Superior temporal gyrus (tissue), 1 donor: Measurements from ENCODE around the gene NPRL2.
"Not testable (repeated sequence)": the region's sequence is repeated elsewhere in the genome, so short reads cannot be mapped to it uniquely, and the experiment has no call there.

ENCODE experiments used
- DNase-seq: peaks from one replicate; pipeline ENCODE4 v3.0.0-alpha.2; 2016; ENCODE audit errors: extremely low spot score

The NPRL2 gene

GRCh38 chr3:50314342-50314741 is 36.2 kb downstream of the NPRL2 start:
- no peak for DNase-seq

- DNase-seq = not testable (repeated sequence)
These were observed 38.5 kb downstream of the NPRL2 start for GRCh38 chr3:50312041-50312440.

DNA sequence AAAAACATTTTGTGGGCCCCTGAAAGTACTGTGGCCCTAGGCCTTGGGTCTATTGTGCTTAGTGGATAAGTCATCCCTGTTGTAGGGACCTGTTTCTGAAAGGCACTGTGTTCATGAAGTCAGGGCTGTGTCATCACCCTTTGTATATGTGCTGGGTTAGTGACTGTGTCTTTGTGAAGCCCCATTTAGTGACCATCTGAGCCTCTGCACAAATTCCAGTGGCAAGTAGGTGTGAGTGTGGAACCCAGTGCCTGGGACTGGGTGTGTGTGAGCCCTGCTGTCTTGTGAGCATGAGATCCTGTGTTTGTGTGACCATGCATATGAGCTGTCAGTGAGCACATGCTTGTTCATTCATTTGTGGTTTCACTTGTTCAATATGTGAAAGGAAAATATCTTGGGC is 46.0 kb downstream of the NPRL2 start:
- no peak for DNase-seq

DNA sequence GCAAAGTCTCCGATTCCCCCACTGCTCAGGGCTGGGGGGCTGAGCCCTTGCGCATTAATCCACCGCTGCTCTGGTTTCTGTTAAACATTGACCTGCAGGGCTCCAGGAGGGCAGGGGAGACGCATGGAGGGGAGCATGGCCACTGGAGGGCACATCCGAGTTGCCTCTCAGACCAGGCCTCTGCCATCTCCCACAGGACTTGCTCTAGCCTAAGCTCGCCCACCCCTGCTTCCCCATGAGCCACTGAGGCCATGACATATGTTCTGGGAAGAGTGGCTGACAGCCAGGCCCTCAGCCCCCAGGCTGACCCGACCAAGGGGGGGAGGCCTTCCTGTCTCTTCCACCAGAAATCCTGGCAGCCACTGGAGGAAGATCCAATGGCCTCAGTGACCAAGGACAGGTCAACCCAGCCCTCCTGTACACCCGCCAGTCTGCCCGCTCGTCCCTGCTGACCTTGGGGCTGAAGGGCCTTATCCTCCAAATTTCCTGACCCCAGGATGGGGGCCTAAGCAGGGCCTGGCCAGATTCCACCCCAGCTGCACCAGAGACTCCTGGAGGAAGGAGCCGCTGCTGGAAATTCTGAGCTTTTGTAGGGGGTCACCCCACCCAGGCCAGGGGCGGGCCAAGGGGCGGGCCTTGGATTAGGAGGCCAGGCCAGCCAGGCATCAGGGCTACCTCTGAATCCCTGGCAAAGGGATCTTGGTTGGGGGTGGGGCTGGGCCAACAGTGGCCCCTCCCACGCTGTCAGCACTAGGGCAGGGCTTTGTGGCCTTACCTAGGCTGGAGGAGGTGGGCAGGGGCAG is 47.4 kb downstream of the NPRL2 start, which contains the start of gene HYAL1:
Gene HYAL1, minus strand, starts transcription at position 562 of the 803 bp plus-strand sequence. CDS start 618 bp downstream, outside the sequence.
- DNase-seq = no peak

DNA sequence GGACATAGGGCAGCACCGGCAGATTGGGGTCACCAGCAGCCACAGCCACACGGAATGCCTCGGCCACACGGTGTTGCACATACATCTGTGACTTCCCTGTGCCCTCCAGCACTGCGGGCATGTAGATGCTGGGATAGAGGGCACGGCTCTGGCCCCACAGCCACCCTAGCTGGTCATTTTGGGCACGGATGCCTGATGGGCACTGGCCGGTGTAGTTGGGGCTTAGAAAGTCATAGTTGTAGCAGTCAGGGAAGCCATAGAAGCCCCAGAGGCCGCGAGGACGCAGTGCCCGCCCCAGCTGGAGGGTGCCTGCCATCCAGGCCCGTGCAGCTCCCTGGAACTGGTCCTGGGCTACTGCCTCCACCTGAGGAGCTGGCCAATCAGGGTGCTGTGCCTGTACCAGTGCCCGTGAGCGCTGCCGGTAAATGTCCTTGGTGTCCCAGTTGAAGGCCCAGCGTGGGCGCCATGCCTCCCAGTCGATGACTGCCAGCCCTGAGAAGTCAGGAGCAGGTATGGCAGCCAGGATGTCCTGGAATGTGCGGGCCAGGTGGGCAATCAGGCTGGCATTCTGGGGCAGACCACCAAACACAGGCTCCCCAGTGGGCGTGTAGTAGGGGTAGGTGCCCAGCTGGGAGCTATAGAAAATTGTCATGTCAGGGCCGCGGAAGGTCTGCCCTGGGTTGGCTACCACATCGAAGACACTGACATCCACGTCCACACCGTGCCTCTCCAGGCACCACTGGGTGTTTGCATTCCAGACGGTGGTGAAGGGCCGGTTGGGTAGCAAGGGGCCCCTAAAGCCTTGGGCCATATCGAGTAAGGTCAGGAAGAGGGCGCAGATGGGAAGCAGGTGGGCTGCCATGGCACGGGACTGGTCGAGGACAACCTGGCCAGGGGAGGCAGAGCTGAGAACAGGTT is 48.2 kb downstream of the NPRL2 start:
- no peak for DNase-seq

DNA sequence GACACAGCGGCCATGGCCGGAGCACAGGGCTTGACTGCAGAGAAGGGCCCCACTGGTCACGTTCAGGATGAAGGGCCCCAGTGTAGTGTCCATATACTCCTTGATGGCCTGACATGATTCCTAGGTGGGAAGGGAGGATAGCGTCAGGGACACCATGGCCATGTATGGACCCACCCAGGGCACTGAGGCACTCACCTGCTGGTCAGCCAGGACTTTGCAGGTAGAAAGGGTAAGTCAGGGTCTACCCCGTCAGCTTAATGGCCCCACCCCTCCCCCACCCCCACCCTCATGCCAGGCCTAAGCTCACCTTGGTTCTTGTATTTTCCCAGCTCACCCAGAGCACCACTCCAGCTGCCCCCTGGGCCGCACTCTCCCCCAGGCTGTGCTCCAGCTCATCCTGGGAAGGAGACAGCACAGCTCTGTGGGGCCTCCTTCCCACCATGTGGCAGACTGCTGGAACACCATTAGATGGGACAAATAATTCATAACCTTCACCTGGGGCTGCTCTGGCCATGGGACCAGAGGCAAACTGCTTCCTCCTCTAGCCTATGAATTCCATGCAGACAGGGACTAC is 49.8 kb downstream of the NPRL2 start:
- DNase-seq = no peak

DNA sequence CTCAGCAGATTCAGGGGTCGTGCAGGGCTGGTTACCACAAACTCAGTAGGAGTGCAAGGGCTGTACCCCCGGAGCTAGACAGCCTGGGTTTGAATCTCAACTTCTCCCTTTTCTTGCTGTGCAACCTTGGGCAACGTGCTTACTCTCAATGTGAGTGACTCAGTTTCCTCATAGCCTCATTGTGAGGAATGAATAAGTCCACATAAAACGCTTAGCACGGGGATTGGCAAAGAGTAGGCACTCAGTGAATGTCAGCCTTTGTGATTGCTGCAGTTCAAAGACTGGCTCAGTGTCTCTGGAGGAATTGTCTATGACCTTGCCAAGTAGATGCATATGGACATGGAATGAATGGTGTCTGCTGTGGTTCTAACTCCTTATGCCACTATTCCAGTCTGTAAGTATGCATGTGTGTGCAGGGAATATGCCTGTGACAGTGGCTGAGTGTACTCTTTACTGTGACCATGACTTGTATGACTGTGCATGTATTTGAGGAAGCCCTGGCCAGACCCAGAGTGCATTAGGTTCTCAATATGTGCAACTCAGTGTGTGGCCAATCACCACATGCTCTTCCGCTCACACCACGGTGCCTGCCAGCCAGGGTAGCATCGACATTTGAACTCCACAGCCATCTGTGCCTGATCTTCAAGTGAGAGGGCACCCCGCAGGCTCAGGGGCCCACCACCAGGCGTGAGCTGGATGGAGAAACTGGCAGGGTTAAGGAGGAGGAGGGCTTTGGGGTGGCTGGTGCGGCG is 50.5 kb downstream of the NPRL2 start:
- peak; percentile 92 for DNase-seq

DNA sequence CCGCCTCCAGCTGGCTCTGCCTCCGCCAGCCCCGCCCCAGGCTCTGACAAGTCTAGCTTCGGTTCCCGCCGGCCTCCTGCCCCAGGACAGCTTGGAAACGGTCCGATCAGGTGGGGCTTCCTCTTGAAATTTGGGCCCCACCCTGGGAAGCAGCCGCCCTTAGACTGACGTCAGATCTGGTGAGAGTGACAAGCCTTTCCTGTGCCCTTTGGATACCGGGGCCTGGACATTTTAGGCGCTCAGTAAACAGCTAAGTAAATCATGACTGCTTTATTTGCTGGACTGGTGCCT is 51.0 kb downstream of the NPRL2 start:
- no peak for DNase-seq

DNA sequence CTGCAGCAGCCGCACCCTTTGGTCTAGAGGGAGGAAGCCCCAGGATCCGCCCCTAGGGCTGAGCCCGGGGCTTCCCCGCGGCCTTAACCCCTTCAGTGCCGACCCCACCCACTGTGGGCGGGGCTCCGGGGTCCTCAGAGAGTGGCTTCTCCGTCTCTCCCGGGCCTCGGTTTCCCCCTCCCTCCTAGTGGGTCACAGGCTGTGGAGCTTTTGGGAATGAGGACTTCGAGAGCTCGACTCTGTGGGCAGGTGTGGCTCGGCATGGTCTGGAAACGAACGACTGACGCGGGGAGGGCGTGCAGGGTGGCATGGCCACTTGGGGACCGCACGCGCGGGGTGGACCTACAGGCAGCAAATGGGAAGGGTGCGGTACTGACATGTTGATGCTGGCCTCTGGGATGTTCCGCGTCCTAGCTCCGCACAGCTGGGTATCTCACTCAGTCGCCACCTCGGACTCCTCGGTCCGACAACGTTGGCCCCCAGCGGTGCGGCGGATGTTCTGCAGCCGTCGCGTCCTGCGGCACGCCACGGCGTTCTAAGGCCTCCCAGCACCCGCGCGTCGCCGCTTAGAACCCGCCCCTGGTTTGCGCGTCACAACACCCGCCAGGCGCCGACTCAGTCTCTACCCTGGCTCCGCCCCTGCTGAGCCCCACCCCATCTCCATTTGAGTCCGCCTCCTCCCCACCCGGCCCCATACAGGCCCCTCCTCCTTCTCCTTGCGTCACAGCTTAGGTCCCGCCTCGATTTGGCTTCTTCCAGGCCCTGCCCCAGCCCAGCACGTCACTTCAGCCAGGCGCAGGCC is 51.5 kb downstream of the NPRL2 start, which contains the start of the genes HYAL3 and NAA80:
Gene HYAL3, minus strand, starts transcription at position 570 of the 802 bp plus-strand sequence. CDS start 3,803 bp downstream, outside the sequence.
Gene NAA80, minus strand, starts transcription at position 570 of the 802 bp plus-strand sequence. CDS start 1,942 bp downstream, outside the sequence.
- peak; percentile 99 for DNase-seq

DNA sequence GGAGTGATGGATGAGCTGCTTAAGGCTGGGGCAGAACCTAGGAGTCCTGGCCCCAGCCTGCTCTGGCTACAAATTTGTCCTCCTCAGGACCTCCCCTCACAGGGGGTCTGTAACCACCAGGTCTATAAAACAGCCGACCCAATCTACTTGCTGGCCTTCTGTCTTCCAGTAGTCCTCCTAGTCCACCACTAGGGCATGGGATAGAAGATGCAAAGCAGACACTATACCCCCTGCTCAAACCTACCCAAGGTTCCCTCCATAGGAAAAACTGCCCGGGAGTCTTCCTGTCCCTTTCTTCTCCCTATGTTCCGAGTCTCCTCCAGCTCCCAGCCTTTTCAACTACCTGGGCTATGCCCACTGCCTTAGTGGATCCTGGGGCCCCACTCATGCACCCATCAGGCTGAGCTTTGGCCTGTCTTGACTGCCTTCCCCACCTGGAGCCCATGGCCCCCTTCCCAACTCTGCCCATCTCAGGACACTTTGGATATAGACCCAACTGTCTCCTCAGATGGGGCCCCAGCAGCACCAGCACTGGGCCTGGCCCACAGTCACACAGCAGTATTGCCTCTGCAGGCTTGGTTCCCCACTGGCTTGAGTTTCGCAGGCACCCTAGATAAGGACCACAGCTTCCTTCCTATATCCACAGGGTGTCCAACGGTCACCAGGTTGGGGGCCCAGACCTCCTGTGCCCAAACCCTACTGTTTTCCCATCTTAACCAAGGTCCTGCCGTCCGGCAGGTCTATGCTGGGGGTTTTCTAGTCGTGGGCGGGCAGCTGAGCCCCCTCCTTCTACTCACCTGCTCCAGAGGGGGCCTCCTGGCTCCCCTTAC is 52.5 kb downstream of the NPRL2 start:
- no peak for DNase-seq

DNA sequence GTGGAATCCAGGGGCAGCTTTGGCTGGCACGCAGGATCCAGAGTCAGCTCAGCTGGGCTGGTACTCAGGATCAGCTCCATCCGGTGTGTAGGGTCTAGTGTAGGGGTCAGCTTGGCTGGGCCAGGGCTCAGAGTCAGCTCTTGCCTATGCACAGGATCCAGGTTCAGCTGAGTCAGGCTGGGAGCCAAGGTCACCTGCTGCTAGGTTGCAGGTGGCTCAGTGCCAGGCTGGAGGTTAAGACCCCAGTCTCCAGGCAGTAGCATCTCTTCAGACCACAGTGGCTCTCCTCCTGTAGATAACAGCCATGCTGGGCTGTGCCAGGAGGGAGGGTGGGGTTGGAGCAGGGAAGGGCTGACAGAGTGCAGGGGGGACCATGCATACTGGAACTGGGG is 53.2 kb downstream of the NPRL2 start:
- no peak for DNase-seq
